ENCODE data around the gene CITED2.

The CITED2 gene

GRCh38 chr6:139349464-139350020, 24.9 kb downstream of the CITED2 start:
- H3K36me3 ChIP-seq (ENCODE audit: control insufficient read depth in 2 of 2, insufficient read depth in 1 of 2, low read length in 2 of 2) = no peaks in the 10 kb centered on the region
- CTCF ChIA-PET = no interaction called here
- no peaks in the 10 kb centered on the region for H3K9me3 ChIP-seq (ENCODE audit: control insufficient read depth, insufficient read depth, low read depth, low read length)
- H3K27ac ChIP-seq (ENCODE audit: extremely low read depth, low read depth, low read length) = no peak overlapping the region
- no peak overlapping the region for H3K4me3 ChIP-seq (ENCODE audit: low read depth, low read length)
- no peaks in the 10 kb centered on the region for H3K4me1 ChIP-seq (ENCODE audit: control insufficient read depth, insufficient read depth, low read length)
- TF ChIP-seq ZNF530 (tag by site-specific recombination; IDR thresholded peaks at IDR 0.05; ENCODE audit: low read depth) (no peak), ZBTB49 (tag by site-specific recombination; IDR thresholded peaks at IDR 0.05; ENCODE audit: low read depth) (no peak), ZNF560 (tag by site-specific recombination; IDR thresholded peaks at IDR 0.05; ENCODE audit: borderline replicate concordance) (no peak), ZNF624 (tag by site-specific recombination; IDR thresholded peaks at IDR 0.05) (no peak), BCL11A (tag by site-specific recombination; IDR thresholded peaks at IDR 0.05; ENCODE audit: low read depth) (no peak), ZBTB7A (tag by site-specific recombination; IDR thresholded peaks at IDR 0.05; ENCODE audit: low read depth) (no peak), OSR2 (tag by site-specific recombination; IDR thresholded peaks at IDR 0.05) (no peak), ZNF112 (tag by site-specific recombination; IDR thresholded peaks at IDR 0.05) (no peak), ZNF292 (tag by site-specific recombination; IDR thresholded peaks at IDR 0.05; ENCODE audit: borderline replicate concordance, low read depth) (no peak), SP3 (tag by site-specific recombination; IDR thresholded peaks at IDR 0.05) (no peak), ZNF549 (tag by site-specific recombination; IDR thresholded peaks at IDR 0.05) (no peak), EGR2 (tag by site-specific recombination; IDR thresholded peaks at IDR 0.05; ENCODE audit: low read depth) (no peak), ZFP69B (tag by site-specific recombination; IDR thresholded peaks at IDR 0.05) (no peak), GLI2 (tag by site-specific recombination; IDR thresholded peaks at IDR 0.05; ENCODE audit: borderline replicate concordance, low read depth) (no peak), OVOL3 (tag by site-specific recombination; IDR thresholded peaks at IDR 0.05) (no peak), ZBTB20 (tag by site-specific recombination; IDR thresholded peaks at IDR 0.05) (no peak), ZNF266 (tag by site-specific recombination; IDR thresholded peaks at IDR 0.05; ENCODE audit: low read depth) (no peak)
- POLR2A ChIA-PET = no interaction called here

- Histone ChIP-seq H3K36me3 (ENCODE audit: control insufficient read depth in 2 of 2, insufficient read depth in 1 of 2, low read length in 2 of 2) (no peaks in the 10 kb centered on the region), H3K4me3 (ENCODE audit: low read depth, low read length) (no peak overlapping the region), H3K9me3 (ENCODE audit: control insufficient read depth, insufficient read depth, low read depth, low read length) (no peaks in the 10 kb centered on the region), H3K4me1 (ENCODE audit: control insufficient read depth, insufficient read depth, low read length) (no peaks in the 10 kb centered on the region), H3K27ac (ENCODE audit: extremely low read depth, low read depth, low read length) (no peak overlapping the region)
- CTCF ChIA-PET = interaction anchor here (0.6 to 0.7 kb wide), 3 partner anchors 9 to 259 kb away, joined by 3 to 4 read pairs (median 3); no protein-coding TSS in a partner anchor
- TF ChIP-seq ZNF24 (tag by site-specific recombination; IDR thresholded peaks at IDR 0.05) (no peak), ZNF362 (tag by site-specific recombination; IDR thresholded peaks at IDR 0.05) (no peak), INSM2 (tag by site-specific recombination; IDR thresholded peaks at IDR 0.05) (no peak), AEBP2 (tag by site-specific recombination; IDR thresholded peaks at IDR 0.05; ENCODE audit: borderline replicate concordance) (no peak), ZNF239 (tag by site-specific recombination; IDR thresholded peaks at IDR 0.05) (no peak), ZNF426 (tag by site-specific recombination; IDR thresholded peaks at IDR 0.05) (no peak), MZF1 (tag by site-specific recombination; IDR thresholded peaks at IDR 0.05; ENCODE audit: borderline replicate concordance) (no peak), ZNF37A (tag by site-specific recombination; IDR thresholded peaks at IDR 0.05) (no peak), ZNF76 (tag by site-specific recombination; IDR thresholded peaks at IDR 0.05; ENCODE audit: borderline replicate concordance, low read depth) (no peak), KLF10 (tag by site-specific recombination; IDR thresholded peaks at IDR 0.05) (no peak), ZNF623 (tag by site-specific recombination; IDR thresholded peaks at IDR 0.05) (no peak), ZNF704 (tag by site-specific recombination; IDR thresholded peaks at IDR 0.05) (no peak)
- POLR2A ChIA-PET = interaction anchor here (0.6 kb wide), 1 partner anchor 460 kb away, joined by 8 read pairs; no protein-coding TSS in a partner anchor
These were observed 28.1 kb downstream of the CITED2 start for GRCh38 chr6:139346392-139346791.
